Head of caudate nucleus (tissue), 42 donors: ENCODE results near the gene EDC3.

Experiments
- DNase-seq, 42 donors: peaks; one replicate each; pipeline versions ENCODE4 v3.0.0 to v3.0.0-alpha.2; 2020 to 2021; ENCODE audit warnings: mixed read lengths in 7 of 42
- intact Hi-C: fragments of 100-400 bp; cut with DNase I; formaldehyde crosslinking; loops from one replicate; pipeline ENCODE4 v1.15.0; 2022

Gene EDC3

DNA sequence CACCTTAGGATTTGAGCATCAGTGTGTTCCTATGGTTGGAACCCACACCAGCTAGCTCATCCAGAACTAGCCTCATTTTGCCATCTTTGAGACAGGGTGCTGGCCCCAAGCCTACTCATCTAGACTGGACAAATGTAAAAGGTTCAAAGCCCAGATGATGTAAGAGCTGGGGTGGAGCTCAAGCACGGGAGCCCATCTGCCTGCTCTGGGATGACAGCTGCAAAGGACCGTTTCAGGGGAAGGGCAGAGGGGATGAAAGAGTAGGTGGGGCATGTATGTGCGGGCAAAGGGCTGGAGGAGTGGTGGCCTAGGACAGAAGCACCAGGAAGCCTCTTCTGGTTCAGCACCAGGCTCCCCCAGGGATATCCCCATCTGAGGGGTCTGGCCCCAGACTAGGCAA is 64.4 kb downstream of the EDC3 start:
- no peak for DNase-seq
- intact Hi-C loops = loop anchor here (5.0 to 10.0 kb wide), 2 partner anchors 63 to 259 kb away; partner anchors contain the start of gene EDC3

DNA sequence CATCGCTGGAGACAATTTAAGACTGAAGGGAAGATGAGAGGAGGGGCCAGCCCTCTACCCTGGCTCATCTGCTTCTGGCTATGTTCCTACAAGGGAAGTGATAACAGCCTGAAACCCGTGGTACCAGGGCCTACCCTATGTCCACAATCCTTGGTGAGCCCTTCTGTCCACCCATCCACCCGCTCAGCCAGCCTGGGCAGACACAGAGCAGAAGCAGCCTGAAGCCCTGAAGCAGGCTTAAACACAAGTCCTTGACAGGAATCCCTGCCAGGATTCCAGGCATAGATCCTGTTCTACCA is 64.8 kb downstream of the EDC3 start:
- intact Hi-C loops = loop anchor here (5.0 to 10.0 kb wide), 2 partner anchors 64 to 259 kb away; partner anchors contain the start of gene EDC3
- DNase-seq = no peak

DNA sequence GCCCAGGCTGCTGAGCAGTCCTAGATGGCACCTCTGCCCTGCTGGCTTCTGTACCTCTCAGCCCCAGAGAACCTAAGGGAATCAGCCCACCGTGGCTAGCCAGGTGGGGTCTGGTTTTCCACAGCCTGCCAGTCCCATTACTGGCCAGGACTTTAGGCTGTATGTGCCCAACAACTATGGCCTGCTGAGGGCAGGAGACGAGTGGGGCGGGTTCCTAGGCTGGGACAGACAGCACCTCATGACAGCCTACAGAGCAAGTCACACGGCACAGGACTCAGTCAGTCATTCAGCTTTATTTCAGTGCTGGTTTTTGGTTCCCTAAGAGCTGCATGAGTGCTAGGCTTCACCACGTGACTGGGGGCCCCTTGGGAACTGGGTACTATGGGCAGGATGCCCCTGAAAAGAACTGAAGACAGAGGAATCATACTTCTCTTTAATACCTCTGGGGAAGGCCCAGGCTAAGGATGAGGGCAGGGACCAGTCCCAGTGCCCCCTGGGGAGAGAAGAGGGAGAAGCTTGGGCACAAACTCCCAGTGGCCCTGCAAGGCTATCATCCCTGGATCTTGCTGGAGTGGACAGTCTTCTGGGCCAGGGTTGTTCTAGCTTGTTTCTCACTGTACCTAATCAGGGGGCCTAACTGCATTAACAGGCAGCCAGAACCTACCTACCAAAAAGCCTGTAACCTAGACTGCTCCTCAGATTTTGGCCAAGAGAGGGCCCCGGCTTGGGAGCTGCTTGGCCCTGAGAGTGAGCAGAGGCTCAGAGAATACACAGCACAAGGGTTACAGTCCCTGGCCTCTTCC is 65.3 kb downstream of the EDC3 start:
- intact Hi-C loops = loop anchor here (5.0 to 10.0 kb wide), 2 partner anchors 64 to 258 kb away; partner anchors contain the start of gene EDC3
- DNase-seq = peak in 1 of 42 donors; percentile 42

DNA sequence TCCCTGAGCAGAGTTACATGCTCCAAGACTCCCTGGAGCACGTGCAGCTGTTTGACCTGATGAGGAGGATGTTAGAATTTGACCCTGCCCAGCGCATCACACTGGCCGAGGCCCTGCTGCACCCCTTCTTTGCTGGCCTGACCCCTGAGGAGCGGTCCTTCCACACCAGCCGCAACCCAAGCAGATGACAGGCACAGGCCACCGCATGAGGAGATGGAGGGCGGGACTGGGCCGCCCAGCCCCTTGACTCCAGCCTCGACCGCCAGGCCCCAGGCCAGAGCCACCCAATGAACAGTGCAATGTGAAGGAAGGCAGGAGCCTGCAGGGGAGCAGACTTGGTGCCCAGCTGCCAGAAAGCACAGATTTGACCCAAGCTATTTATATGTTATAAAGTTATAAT is 66.1 kb downstream of the EDC3 start:
- intact Hi-C loops = loop anchor here (5.0 to 10.0 kb wide), 2 partner anchors 65 to 257 kb away; partner anchors contain the start of gene EDC3
- peak in 1 of 42 donors; percentile 36 for DNase-seq

DNA sequence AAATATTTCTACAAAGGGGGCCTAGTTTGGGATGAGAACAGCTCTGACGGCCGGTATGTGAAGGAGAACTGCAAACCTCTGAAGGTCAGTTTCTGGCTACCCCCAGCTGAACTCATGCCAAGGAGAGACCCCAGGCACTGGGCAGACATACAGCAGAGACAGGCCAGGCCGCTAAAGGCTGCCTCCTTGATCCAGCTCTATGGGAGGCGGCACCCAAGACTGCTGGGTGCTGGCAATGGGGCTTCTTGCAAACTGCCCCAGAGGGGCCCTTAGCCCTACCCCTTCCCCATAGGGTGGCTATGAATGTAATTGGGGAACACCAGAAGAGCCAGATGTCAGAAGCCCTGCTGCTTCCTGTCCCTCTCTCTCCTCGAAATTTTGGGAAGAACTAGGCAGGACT is 66.9 kb downstream of the EDC3 start:
- DNase-seq = peak in 1 of 42 donors; percentile 12
- intact Hi-C loops = no loop called here

DNA sequence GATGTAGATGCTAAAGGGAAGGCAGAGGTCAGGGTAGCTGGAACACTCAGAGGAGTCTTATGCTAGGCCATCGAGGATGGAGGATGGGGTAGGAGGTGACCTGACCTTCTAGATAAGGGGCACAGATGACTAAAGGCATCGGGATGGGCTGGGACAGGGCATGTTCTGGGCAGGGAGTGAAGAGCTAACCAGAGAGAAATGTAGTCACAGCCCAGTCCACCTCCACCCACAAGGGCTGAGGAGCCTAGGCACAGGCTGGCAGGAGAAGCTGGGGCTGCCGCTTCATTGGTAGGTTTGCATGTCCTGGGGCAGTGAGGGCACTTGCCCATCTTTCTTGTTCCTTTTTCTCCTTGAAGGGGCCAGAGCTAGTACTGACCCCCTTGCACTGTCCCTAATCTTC is 67.6 kb downstream of the EDC3 start:
- peak in 1 of 42 donors; percentile 11 for DNase-seq
- intact Hi-C loops = no loop called here

DNA sequence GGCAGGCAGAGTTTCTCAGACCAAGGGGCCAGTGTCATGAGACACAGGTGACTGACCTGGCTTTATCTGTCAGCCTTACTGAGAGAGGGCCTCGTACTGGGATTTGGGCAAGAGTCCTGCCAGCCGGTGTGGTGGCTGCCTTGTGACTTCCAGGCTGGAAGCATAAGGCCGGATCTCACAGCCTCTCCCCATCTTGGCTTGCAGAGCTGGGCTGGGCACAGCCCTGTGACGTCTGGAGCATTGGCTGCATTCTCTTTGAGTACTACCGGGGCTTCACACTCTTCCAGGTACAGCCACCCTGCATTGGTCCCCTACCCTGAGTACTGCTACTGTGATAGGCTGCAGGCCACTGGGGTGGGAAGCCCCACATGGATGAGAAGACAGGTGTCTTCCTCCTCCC is 68.1 kb downstream of the EDC3 start:
- DNase-seq = no peak
- intact Hi-C loops = no loop called here

DNA sequence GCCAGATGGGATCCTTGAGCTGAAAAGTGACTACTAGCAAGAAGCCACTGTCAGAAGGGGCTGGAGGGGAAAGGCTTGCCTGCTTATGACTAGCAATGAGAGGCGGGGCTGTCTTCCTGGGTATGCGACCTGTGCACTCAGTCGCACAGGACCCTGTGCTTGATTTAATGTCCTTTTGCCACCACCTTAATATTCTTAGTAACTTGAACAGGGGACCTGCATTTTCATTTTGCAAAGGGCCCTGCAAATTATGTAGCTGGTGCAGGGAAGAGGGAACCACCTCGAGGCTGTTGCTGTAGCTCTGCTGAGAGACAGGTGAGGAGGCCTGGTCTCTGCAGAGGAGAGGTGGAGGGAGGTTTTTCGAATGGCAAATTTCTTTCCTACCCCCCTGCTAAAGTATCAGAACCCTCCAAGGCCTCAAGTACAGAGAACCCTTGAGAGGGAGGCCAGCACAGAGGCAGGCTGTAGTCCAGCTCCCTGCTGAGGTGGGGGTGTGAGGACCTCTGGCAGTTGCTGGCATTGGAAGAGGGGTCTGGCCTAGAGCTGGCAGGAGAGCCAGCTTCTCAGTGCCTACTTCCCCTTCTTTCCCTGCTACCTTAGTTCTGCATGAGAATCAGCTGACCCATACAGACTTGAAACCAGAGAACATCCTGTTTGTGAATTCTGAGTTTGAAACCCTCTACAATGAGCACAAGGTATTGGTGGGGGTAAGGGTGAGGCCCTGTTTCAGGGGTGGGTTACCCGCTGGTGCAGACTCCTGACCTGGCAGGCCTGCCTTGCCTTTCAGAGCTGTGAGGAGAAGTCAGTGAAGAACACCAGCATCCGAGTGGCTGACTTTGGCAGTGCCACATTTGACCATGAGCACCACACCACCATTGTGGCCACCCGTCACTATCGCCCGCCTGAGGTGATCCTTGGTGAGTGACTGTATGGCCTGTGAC is 68.8 kb downstream of the EDC3 start:
- peak in 5 of 42 donors; percentile 25 to 61 (median 44) for DNase-seq
- intact Hi-C loops = no loop called here

DNA sequence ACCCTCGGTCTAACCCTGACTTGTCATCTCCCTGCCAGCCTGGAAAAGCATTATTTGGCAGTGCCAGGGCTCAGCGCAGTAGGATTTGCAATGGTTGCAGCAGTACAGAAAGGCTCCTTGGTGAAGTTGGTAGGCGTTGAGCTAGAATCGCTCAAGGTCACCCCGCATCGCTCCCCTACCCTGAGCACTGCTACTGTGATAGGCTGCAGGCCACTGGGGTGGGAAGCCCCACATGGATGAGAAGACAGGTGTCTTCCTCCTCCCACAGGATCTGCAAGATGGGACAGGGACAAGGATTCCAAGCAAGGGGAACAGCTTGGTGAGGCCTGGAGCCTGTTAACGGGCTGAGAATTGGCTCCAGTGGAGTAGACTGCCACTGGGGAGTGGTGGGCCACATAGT is 69.5 kb downstream of the EDC3 start:
- peak in 12 of 42 donors; percentile 31 to 69 (median 54) for DNase-seq
- intact Hi-C loops = no loop called here

DNA sequence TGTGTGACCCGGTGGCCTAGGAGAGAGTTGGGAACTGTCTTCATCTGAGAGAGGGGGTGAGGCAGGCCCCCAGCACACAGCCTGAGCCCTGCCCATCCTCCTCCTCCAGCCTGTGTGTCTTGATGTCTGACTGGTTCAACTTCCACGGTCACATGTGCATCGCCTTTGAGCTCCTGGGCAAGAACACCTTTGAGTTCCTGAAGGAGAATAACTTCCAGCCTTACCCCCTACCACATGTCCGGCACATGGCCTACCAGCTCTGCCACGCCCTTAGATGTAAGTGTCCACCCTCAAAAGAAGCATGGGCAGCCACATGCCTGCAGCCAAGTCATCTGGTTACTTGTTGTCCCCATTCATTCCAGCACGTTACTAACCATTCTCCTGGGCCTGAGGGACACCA is 70.1 kb downstream of the EDC3 start:
- intact Hi-C loops = no loop called here
- peak in 1 of 42 donors; percentile 12 for DNase-seq

DNA sequence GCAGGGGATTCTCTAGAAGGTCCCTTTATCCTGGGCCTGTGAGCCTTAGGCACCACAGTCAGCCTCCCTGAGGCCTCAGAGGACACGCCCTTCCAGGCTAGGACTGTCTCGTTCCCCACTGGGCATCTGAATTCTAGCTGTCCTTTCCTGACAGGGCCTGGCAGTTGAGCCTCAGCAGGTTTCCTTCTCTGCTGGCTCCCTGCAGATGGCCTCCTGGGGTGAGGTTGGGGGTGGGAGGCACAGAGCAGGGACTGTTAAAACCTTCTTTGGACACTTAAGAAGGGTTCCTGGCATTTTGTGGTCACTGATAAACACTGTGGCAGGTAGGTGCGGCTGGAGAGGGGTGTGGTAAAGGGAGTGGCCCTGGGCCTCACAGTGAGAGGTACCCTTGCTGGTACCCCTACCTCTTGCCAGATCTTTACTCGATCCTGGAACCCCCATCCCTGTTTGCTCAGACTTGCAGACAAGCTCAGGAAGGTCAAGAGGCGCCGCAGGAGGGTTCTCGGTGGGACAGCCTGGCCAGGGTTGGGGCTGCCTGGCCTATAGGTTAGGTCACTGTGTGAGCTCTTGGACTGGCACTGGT is 71.7 kb downstream of the EDC3 start:
- intact Hi-C loops = no loop called here
- no peak for DNase-seq

DNA sequence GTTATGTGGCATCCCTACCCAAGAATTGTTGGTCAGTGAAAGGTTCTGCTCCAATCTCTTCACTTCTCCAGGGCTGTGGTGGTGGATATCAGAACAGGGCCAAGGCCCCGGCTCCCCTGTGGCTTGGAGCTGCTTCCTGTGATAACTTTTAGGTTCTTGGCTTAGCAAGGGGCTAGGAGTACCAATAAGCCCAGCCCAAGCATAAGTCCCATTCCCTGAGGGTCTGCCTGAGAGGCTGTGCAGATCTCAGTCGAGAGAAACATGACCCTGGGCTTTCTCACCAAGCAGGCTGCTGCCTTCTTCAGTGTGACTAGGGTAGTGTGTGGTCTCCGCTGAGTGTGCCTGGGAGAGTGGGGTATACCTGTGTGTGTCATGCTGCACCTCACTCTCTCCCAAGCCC is 73.1 kb downstream of the EDC3 start:
- intact Hi-C loops = no loop called here
- DNase-seq = peak in 1 of 42 donors; percentile 16

DNA sequence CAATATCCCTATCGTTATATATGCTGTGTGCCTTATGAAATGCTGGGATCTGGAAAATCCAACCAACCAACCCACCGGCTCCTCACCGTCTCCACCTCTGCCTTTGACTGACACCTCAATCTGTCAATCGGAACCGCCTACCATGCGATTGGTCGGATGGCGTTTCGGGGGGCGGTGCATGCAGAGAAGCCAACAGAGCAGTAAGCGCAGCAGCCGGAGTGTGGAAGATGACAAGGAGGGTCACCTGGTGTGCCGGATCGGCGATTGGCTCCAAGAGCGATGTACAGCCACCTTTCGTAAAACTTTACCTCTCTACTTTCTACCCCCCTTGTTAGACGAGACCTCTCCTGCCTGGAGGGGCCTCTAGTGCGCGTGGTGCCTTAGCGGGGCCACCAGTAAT is 73.9 kb downstream of the EDC3 start:
- intact Hi-C loops = no loop called here
- DNase-seq = peak; percentile 58 to 95 (median 82)

DNA sequence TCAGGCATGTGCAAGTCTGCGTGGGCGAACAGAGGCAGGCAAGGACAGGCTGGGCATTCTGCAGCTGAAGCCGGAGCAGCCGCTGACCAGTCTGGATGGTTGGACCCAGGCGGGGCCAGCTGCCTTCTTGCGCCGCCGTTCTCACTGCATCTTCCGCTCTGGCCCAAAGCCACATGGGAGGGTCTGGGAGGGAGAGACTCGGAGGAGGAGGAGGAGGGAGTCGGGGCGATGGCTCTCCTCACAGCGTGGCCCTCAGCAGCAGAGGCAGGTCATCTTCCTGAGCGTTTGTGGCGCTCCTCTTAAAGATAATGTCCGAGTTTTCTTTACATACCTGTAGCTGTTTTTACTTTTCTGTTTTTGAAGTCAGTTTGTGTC is 74.3 kb downstream of the EDC3 start:
- intact Hi-C loops = no loop called here
- DNase-seq = no peak

DNA sequence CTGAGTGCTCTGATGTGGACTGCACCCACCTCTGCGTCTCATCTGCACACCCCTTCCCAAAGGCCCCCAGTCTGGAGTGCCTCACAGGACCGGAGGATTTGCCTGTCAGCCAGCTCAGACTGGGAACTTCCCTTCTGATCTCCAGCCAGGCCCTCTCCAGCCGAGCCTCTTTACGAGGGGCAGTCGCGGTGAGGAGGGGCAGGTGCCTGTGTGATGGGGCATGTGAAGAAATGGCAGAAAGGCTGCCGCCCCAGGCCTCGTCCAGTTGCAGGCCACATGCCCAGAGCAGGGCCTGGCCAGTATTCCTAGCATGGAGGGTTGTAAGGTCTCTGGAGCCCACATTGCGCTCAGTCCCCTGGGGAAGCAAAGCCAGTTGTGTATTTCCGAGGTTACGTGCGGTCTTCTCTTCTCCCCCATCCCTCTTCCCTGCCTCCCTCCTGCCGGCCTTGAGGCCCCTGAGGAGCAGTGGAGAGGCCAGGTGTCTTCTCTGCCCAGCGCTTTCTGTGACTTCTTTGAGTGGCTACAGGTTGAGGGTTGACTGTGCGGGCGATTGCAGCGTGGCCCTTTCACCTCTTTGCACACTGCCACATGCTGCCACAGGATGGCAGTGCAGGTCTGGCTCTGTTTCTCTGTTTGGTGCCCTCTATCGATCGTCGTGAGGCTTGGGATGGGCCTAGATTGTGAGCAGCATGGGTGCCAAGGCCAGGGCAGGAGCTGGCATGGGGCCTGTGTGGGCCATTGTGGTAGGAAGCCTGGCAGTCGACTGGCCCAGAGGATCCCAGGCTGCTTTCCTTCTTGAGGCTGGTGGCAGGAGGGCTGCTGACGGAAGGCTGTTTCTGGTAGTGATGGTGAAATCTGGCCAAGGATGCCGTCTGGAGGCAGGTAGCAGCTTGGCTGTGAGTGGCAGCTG is 74.9 kb downstream of the EDC3 start:
- intact Hi-C loops = no loop called here
- DNase-seq = peak; percentile 59 to 92 (median 82)

DNA sequence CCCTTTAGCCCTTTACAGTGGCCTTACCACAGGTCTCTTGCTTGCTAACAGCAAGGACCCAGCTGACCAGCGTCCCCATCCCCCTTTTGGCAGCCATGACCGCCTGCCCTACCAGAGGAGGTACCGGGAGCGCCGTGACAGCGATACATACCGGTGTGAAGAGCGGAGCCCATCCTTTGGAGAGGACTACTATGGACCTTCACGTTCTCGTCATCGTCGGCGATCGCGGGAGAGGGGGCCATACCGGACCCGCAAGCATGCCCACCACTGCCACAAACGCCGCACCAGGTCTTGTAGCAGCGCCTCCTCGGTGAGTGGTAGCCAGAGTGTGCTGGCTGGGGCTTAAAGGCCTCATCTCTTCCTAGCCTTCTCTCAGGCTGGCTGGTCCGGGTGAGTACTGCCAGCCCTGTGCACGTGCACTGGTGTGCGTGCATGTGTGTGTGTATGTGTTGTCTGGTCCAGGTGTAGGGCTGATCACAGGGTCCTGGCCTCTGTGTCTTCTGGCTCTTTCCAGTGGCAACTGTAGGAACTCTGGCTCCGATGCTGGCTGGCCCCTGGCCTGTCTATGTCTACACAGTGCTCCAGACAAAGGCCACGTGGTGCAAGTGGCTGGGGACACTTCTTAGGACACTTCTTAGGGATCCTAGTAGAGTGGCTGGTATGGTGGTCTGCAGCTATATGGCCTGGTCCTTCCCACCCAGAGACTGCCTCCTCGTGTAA is 75.7 kb downstream of the EDC3 start:
- peak in 1 of 42 donors; percentile 32 for DNase-seq
- intact Hi-C loops = loop anchor here (5.0 kb wide), 2 partner anchors 158 to 628 kb away; partner anchors contain the start of genes PML, STOML1 and UBL7

DNA sequence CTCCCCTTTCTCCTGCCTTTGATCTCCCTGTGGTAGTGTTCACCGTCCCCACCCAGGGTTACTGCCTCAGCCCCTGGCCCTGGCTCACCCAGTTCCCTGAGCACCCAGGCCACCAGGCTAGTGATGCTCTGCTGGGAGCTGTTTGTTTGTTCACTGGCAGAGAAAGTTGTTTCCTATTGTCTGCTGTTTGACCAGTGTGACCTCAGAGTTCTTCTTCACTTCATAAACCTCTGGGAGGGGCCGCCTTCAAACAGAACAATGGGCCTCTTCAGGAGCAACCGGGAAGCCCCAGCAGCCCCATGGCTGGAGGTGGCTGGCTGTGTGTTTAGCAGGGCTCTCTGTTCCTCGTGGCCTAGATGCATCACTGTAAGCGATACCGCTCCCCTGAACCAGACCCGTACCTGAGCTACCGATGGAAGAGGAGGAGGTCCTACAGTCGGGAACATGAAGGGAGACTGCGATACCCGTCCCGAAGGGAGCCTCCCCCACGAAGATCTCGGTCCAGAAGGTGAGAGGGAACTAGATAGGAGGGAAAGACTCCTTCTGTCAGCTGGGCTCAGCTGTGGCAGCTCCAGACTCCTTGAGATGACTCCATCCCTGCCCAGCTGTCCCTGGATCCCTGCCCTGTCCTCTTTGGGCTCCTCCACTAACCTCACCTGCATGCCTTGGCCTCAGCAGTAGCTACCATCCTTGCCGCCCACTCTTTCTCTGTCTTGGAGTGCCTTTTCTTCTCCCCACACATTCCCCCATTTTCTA is 76.8 kb downstream of the EDC3 start:
- DNase-seq = no peak
- intact Hi-C loops = loop anchor here (5.0 kb wide), 2 partner anchors 157 to 627 kb away; partner anchors contain the start of genes PML, STOML1 and UBL7
